ENCODE data around the gene SH3PXD2B.

DNA sequence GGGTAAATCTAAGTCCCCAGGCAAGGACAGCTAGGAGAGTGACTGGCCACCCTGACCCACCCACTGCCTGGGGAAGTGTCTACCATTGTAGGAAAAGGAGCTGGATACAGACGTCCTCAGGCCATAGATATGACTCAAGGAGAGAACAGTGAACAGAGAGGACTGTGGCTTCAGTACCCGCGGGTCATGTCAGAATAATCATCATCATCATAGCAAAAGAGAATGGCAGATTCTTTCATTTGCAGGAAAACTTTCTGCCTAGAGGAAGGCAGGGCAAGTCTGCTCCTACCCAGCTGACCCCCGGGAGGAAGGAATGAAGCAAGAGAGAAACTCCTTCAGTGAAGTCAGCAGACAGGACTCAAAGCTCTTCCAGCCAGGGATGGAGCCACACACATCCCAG lies 118.6 kb downstream of the SH3PXD2B start:
- TF ChIP-seq SIN3A (IDR thresholded peaks at IDR 0.05; ENCODE audit: borderline replicate concordance, insufficient read depth, low read length) (no peak), TAF1 (IDR thresholded peaks at IDR 0.05; ENCODE audit: borderline replicate concordance, insufficient read depth, low read length) (no peak), POLR2AphosphoS5 (IDR thresholded peaks at IDR 0.05; ENCODE audit: low read depth, low read length) (no peak), FOXP2 (optimal IDR thresholded peaks at IDR 0.05; ENCODE audit: borderline replicate concordance, extremely low read depth, extremely low read length, insufficient read depth) (no peak)
- TF ChIP-seq, protein P1, sequence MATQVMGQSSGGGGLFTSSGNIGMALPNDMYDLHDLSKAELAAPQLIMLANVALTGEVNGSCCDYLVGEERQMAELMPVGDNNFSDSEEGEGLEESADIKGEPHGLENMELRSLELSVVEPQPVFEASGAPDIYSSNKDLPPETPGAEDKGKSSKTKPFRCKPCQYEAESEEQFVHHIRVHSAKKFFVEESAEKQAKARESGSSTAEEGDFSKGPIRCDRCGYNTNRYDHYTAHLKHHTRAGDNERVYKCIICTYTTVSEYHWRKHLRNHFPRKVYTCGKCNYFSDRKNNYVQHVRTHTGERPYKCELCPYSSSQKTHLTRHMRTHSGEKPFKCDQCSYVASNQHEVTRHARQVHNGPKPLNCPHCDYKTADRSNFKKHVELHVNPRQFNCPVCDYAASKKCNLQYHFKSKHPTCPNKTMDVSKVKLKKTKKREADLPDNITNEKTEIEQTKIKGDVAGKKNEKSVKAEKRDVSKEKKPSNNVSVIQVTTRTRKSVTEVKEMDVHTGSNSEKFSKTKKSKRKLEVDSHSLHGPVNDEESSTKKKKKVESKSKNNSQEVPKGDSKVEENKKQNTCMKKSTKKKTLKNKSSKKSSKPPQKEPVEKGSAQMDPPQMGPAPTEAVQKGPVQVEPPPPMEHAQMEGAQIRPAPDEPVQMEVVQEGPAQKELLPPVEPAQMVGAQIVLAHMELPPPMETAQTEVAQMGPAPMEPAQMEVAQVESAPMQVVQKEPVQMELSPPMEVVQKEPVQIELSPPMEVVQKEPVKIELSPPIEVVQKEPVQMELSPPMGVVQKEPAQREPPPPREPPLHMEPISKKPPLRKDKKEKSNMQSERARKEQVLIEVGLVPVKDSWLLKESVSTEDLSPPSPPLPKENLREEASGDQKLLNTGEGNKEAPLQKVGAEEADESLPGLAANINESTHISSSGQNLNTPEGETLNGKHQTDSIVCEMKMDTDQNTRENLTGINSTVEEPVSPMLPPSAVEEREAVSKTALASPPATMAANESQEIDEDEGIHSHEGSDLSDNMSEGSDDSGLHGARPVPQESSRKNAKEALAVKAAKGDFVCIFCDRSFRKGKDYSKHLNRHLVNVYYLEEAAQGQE (IDR thresholded peaks at IDR 0.05; ENCODE audit: insufficient read depth in 1 of 2, low read depth in 2 of 2, low read length in 2 of 2) = no peak

Data from PFSK-1 (cell line).